IPS-NIHi7 (cell line): Measurements from ENCODE around the gene CER1.
"Not testable (repeated sequence)": the region's sequence is repeated elsewhere in the genome, so short reads cannot be mapped to it uniquely, and the experiment has no call there.

Source experiments
- DNase-seq: peaks from one replicate; pipeline ENCODE4 v3.0.0; 2012; ENCODE audit warnings: mixed read lengths; ENCODE audit errors: extremely low spot score

Gene CER1

DNA sequence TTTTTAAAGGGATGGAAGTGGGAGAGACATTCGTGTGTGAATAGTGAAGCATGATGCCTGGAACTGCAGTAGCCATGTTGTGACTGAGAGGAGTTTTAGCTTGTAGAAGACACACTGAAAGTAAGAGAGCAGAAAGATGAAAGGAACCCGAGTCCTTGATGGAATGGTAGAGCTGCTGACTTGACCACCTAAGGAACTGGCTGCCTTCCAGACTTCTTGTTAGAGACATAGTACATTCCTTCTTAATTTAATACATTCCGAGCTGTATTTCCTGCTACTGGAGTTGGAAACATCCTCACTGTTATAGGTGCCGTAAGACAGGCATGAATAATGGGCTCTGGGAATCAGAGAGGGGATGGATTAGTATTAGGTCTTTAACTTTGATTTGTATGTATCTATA, 7.4 kb downstream of the CER1 start:
- DNase-seq: no peak

DNA sequence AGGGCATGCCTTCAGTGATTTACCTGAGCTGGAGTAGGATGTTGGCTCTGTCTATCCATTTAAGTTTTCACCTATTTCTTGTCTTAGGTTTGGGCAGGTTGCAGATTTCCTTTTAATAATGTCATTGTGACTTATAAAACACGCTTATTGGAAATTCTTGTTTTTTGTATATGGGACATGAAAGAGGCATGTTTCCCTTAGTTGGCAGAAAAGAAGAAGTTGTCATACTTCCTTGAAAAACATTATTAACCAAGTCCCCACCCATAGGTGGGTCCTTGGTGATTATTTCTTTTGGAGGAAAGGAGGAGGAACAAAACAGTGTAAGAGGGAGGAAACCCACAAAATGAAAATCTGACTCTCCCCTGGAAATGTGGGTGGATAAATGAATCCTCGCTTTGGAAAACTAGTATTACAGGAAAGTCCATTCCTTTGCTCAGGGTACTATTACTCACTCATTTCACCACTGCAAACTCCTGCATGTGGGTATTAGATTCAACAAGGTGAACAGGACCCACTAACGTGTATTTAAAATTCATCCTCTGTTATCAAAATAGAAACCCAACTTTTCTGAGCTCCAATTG, 9.3 kb downstream of the CER1 start:
- DNase-seq: no peak

- no peak for DNase-seq
Observed at GRCh38 chr9:14710804-14711203, 11.7 kb downstream of the CER1 start.

GRCh38 chr9:14706530-14707140, 15.9 kb downstream of the CER1 start:
- DNase-seq: no peak

- DNase-seq: no peak
Observed at GRCh38 chr9:14705079-14705478, 17.5 kb downstream of the CER1 start.

GRCh38 chr9:14704281-14704680, 18.3 kb downstream of the CER1 start:
- no peak for DNase-seq

DNA sequence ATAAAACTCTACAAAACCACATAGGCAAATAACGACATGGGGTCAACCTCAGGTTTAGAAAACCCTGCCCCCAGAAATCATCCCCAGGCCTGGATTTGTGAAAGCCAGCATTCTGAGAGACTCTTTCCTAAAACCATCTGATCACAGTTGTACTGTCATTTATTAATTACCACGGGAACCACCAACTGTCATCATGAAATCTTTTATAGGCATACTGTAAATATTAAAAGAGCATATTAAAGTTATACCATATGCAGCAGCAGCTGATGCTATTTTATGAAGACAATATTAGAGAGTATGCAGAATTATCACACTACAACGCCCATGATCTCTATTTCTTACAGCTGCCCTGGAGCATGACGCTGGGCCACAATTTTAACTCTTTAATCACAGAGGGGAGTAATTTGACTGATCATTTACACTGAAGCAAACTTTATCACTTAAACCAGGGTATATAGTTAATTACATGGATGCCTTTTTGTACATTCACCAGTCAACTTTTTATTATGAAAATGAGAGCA, 20.3 kb downstream of the CER1 start:
- no peak for DNase-seq

GRCh38 chr9:14693251-14693861, 29.2 kb downstream of the CER1 start, which contains the start of gene ZDHHC21:
TSS of gene ZDHHC21 (minus strand) at chr9:14693432. CDS start at chr9:14674340, 19,092 bp downstream.
- DNase-seq: peak; percentile 66

DNA sequence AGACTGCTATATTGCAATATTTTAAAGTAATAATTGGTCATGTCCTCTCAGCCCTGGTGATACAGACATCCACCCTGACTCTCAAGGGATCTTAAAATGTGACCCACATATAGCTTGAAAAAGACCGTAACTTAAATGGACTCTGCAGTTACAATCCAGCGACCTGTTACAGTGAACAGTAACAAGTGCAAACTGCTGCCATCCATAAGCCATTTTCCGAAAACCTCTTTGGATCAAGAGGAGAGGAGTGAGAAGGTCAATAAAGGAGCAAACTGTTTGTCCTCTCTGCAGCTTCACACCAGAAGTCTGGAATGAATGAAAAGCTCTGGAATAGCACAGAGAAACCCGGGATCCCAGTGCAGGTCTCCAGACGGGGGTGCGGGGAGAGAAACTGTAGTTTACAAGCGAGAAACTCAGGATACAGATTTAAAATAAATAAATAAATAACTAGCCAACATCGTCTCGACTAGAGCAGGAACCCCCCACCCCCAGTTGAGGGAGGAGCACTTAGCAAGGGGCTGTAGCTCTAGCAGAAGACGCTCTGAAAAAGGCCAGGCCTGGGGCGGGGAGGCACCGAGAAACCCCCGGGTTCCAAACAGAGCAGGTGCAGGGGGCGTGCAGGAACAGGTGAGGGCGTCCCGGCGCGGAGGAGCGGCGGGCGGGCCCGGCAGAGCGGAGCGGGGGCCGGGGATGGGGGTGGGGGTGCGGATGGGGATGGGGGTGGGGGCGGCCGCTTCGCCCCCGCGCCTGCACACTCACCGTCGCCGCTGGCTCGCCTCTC, 29.9 kb downstream of the CER1 start:
- DNase-seq: no peak

GRCh38 chr9:14690948-14691730, 31.4 kb downstream of the CER1 start:
- no peak for DNase-seq

GRCh38 chr9:14687042-14687719, 35.4 kb downstream of the CER1 start:
- no peak for DNase-seq

DNA sequence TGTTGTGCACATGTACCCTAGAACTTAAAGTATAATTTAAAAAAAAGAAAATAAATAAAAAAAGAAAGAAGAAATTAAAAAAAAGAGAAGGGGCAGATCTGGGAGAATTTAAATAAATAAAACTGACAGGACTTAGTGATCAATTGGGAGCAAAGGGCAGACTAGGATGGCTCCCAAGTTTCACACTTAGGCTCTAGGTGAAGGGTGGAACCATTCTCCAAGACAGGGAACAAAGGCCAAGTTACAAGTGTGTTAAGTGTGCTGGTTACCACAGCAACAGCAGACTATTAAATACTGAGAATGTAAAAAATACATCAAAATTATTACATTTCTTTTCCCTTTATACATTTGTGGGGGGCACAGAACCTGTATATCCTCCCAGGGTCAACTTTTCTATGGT, 36.4 kb downstream of the CER1 start:
- DNase-seq: no peak

DNA sequence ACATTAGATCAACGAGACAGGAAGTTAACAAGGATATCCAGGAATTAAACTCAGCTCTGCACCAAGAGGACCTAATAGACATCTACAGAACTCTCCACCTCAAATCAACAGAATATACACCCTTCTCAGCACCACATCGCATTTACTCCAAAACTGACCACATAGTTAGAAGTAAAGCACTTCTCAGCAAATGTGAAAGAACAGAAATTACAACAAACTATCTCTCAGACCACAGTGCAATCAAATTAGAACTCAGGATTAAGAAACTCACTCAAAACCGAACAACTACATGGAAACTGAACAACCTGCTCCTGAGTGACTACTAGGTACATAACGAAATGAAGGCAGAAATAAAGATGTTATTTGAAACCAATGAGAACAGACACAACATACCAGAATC, 39.9 kb downstream of the CER1 start:
- DNase-seq: not testable (repeated sequence)

- no peak for DNase-seq
Observed at GRCh38 chr9:14678776-14679175, 43.8 kb downstream of the CER1 start.

- DNase-seq: no peak
Observed at GRCh38 chr9:14677872-14678271, 44.7 kb downstream of the CER1 start.

- no peak for DNase-seq
Observed at GRCh38 chr9:14677396-14677795, 45.1 kb downstream of the CER1 start.

GRCh38 chr9:14674630-14675029, 47.9 kb downstream of the CER1 start:
- no peak for DNase-seq

- DNase-seq: no peak
Observed at GRCh38 chr9:14671377-14671776, 51.2 kb downstream of the CER1 start.

DNA sequence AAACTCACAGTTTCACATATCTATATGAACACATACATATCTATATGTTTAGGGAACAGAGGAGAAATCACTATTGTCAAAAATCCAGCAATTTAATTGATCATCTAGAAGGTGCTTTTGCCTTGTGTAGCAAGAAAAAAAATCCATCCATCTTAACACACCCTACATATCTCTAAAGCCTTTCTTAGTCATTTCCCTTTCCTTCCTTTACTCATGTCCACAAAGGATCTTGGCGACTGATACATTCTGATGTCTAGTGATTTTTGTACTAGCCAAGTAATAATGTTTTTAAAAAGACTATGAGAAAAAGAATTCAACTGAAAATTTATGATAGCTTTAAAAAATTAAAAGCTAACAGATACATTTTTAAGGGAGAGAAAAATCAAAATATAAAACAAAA, 51.8 kb downstream of the CER1 start:
- DNase-seq: no peak
